HG02852 (cell line): Measurements from ENCODE around the gene SIN3A.
A peak's percentile ranks its signal among the peaks of the same experiment; 100 is the strongest.
"Not testable (repeated sequence)": the region's sequence is repeated elsewhere in the genome, so short reads cannot be mapped to it uniquely, and the experiment has no call there.

ENCODE experiments used
- ATAC-seq: cut with Tn5 transposase; IDR thresholded peaks from one replicate; pipeline ENCODE4 v1.9.1; 2021; ENCODE audit warnings: mild to moderate bottlenecking, moderate library complexity; ENCODE audit not compliant: unreplicated experiment

Gene SIN3A

GRCh38 chr15:75451674-75452363 is at the start of gene SIN3A:
Gene SIN3A, minus strand, starts transcription at chr15:75451690. Its CDS starts 21,315 bp downstream, at chr15:75430375.
- peak; percentile 42 for ATAC-seq

- ATAC-seq = no peak
Measured at GRCh38 chr15:75493732-75494131, 42.2 kb upstream of the SIN3A start.

- ATAC-seq = no peak
Measured at GRCh38 chr15:75483961-75484360, 32.5 kb upstream of the SIN3A start.

GRCh38 chr15:75483556-75483955 is 32.1 kb upstream of the SIN3A start:
- ATAC-seq = not testable (repeated sequence)

GRCh38 chr15:75483106-75483505 is 31.6 kb upstream of the SIN3A start:
- no peak for ATAC-seq

GRCh38 chr15:75480463-75480862 is 29.0 kb upstream of the SIN3A start:
- ATAC-seq = not testable (repeated sequence)

GRCh38 chr15:75479670-75480069 is 28.2 kb upstream of the SIN3A start:
- ATAC-seq = no peak

GRCh38 chr15:75477094-75477493 is 25.6 kb upstream of the SIN3A start:
- not testable (repeated sequence) for ATAC-seq

GRCh38 chr15:75468913-75469598 is 17.6 kb upstream of the SIN3A start:
- no peak for ATAC-seq

GRCh38 chr15:75460646-75461045 is 9.2 kb upstream of the SIN3A start:
- no peak for ATAC-seq

GRCh38 chr15:75459581-75459980 is 8.1 kb upstream of the SIN3A start:
- ATAC-seq = no peak

GRCh38 chr15:75456710-75457109 is 5.2 kb upstream of the SIN3A start:
- no peak for ATAC-seq

GRCh38 chr15:75455982-75456531 is 4.6 kb upstream of the SIN3A start:
- no peak for ATAC-seq

- ATAC-seq = no peak
Measured at GRCh38 chr15:75455424-75455981, 4.0 kb upstream of the SIN3A start.

- no peak for ATAC-seq
Measured at GRCh38 chr15:75454471-75455378, 3.2 kb upstream of the SIN3A start.

GRCh38 chr15:75453703-75454470 is 2.4 kb upstream of the SIN3A start:
- ATAC-seq = peak; percentile 31

- no peak for ATAC-seq
Measured at GRCh38 chr15:75452865-75453702, 1.6 kb upstream of the SIN3A start.

- ATAC-seq = no peak
Measured at GRCh38 chr15:75452364-75452864, 924 bp upstream of the SIN3A start.

- ATAC-seq = no peak
Measured at GRCh38 chr15:75451202-75451673, 252 bp downstream of the SIN3A start.
